HL-60/S4 (cell line): ENCODE data around the gene AOPEP.

Experiments used
- in situ Hi-C: fragments of 300-500 bp; cut with MboI; formaldehyde crosslinking; loops from 2 replicates; pipeline ENCODE4 v1.14.3; 2022; ENCODE audit warnings: low sequenced_read_pairs

AOPEP gene, protein sequence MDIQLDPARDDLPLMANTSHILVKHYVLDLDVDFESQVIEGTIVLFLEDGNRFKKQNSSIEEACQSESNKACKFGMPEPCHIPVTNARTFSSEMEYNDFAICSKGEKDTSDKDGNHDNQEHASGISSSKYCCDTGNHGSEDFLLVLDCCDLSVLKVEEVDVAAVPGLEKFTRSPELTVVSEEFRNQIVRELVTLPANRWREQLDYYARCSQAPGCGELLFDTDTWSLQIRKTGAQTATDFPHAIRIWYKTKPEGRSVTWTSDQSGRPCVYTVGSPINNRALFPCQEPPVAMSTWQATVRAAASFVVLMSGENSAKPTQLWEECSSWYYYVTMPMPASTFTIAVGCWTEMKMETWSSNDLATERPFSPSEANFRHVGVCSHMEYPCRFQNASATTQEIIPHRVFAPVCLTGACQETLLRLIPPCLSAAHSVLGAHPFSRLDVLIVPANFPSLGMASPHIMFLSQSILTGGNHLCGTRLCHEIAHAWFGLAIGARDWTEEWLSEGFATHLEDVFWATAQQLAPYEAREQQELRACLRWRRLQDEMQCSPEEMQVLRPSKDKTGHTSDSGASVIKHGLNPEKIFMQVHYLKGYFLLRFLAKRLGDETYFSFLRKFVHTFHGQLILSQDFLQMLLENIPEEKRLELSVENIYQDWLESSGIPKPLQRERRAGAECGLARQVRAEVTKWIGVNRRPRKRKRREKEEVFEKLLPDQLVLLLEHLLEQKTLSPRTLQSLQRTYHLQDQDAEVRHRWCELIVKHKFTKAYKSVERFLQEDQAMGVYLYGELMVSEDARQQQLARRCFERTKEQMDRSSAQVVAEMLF

GRCh38 chr9:94726495-94727191 is at the start of gene AOPEP:
Gene AOPEP, plus strand, starts transcription at chr9:94726699. Its CDS starts 33,085 bp downstream, at chr9:94759784.
- in situ Hi-C loops = no loop called here

DNA sequence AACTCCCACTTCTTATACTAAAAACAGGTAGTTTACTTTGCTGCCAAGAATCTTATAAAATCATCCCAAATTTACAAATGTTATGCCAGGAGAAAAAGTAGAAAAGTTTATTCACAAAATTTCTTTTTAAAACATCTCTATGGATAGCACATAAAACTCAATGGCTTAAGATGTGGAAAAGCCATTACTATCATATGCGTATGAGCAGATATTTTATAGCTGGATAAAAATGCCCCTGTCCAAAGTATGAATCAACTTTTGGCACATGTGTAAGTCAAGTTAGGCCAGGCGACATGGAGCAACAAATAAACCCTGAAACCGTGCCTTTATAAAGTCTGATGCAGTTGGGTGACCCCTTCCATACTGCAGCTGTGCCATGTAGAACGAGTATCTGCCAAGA is 48.6 kb upstream of the AOPEP start:
- in situ Hi-C loops = no loop called here

DNA sequence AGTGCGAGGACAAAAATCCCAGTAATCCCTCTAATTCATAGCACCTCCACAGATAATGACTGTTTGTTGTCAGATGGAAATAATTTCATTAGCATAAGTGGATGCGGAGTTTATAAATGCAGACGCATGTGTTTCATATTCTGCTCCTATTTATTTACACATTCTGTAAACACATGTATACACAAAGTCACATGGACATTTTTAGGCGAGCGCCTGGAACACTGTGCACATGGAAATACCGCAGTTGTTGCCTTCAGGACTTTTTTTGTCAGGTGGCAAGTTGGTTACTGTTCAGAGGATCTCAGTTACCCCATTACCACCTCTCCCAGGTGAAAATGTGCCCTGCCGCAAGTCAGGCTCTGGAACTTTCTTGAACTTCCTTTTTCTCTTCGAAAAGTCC is 46.9 kb upstream of the AOPEP start:
- in situ Hi-C loops = no loop called here

DNA sequence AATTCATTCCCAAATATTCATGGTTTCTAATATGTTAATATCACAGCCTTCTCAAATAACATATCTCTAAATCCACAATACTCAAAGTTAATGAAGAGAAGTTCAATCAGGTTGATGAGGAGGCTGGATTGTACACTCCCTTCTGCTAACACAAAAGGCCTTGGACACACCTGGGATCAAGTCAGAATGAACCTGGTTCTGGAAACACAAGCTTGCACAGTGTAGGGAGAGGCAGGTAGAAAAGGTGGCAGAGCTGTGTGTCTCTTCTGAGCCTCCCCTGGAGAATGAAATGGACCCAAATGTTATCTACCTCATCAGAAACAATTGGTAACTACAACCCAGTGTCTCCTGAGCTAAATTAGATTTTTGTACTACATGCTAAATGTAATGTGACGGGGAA is 46.5 kb upstream of the AOPEP start:
- in situ Hi-C loops = loop anchor here (10.0 kb wide), 1 partner anchor 455 kb away; no protein-coding TSS in a partner anchor

DNA sequence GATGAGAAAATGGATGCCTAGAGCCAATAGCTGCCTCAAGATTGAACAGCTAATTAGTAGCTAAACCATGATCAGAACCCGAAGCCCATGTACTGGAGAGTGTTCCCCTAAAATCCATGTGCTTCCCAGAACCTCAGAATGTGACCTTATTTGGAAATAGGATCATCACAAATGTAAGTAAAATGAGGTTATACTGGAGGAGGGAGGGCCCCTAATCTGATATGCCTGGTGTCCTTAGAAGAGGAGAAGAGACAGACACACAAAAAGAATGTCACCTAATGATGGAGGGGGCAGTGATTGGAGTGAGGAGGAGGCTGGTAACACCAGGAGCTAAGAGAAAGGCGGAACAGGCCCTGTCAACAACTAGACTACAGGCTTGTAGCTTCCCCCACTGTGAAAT is 45.9 kb upstream of the AOPEP start:
- in situ Hi-C loops = loop anchor here (10.0 kb wide), 1 partner anchor 454 kb away; no protein-coding TSS in a partner anchor

- in situ Hi-C loops = loop anchor here (10.0 kb wide), 1 partner anchor 453 kb away; no protein-coding TSS in a partner anchor
These were observed 45.0 kb upstream of the AOPEP start for GRCh38 chr9:94681508-94681907.

DNA sequence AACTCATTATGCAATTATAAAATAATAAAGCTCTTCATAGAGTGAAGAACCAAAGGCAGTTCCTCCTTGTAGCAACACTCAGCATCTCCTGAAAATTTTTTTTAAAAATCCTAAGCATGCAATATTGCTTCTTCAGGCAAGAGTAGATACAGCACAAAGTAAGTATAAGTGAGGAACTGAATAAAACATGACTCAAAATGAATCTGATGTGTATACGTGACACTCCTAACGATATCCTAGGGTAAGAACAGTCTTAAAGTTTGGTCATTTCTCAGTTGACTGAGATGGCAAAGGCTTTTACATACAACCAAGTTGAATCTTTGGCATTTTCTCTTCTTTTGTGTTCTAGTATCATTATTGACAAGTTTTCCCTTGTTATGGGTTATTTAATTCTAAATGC is 41.1 kb upstream of the AOPEP start:
- in situ Hi-C loops = loop anchor here (10.0 kb wide), 1 partner anchor 449 kb away; no protein-coding TSS in a partner anchor

GRCh38 chr9:94687451-94687850 is 39.0 kb upstream of the AOPEP start:
- in situ Hi-C loops = loop anchor here (10.0 kb wide), 1 partner anchor 447 kb away; no protein-coding TSS in a partner anchor

GRCh38 chr9:94690344-94690743 is 36.2 kb upstream of the AOPEP start:
- in situ Hi-C loops = no loop called here

- in situ Hi-C loops = no loop called here
These were observed 33.9 kb upstream of the AOPEP start for GRCh38 chr9:94692601-94693000.

- in situ Hi-C loops = no loop called here
These were observed 32.9 kb upstream of the AOPEP start for GRCh38 chr9:94693485-94694204.

- in situ Hi-C loops = no loop called here
These were observed 30.0 kb upstream of the AOPEP start for GRCh38 chr9:94696545-94696944.

- in situ Hi-C loops = no loop called here
These were observed 28.4 kb upstream of the AOPEP start for GRCh38 chr9:94697972-94698581.

GRCh38 chr9:94699715-94700373 is 26.7 kb upstream of the AOPEP start:
- in situ Hi-C loops = no loop called here

- in situ Hi-C loops = no loop called here
These were observed 26.1 kb upstream of the AOPEP start for GRCh38 chr9:94700445-94700844.

GRCh38 chr9:94703488-94704140 is 22.9 kb upstream of the AOPEP start:
- in situ Hi-C loops = no loop called here

DNA sequence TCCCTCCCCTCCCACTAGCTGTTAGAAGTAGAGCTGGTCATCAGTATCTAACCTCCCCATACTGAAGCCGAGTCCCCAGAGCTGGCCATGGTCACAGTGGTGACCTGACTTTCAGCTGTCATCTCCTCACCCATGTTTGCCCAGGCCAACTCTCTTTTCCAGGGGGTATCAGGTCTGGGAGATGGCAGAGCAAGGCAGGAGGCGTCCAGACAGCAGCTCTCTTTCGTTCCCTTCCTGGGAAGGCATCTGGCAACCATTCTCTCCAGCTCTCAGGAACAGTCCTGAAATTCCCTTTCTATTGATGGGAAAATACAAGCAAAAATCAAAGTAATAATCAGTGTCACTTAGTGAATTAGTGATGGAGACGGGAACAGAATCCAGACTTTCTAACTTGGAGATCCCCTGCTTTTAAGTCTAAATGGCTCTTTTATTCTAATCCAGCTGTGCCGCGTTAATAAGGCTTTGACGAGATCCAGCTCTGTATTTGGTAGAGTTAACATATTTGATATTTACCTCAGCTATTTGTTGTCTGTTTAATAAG is 21.3 kb upstream of the AOPEP start:
- in situ Hi-C loops = no loop called here

DNA sequence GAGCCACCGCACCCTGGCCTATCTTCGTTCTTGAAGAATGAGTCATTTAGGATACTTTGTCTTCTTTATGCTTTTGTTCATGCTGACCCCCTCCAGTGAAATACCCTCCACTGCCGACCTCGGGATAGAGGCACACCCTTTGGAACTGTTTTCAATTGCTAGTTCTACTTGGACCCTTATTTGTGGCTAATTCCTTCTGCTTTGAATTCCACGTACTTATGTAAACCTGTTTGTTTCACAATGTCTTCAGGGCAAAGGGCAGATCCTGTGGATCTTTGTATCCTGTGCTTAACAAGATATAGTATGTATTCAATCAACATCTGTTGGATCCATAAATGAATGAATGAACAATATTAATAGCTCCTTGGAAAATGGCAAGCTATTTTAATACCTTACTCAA is 19.6 kb upstream of the AOPEP start:
- in situ Hi-C loops = no loop called here
